Caco-2 (cell line): Measurements from ENCODE around the gene MGAT5B. TPM values are rescaled to one million over a fixed set of nuclear protein-coding genes. Genes with fewer than 3 reads are reported as not detected.

Experiments
- BruUV-seq: library from RNA; stranded (reverse); fragments of 400-500 nt; replicated peaks from 2 replicates; lab custom pipeline; 2021; lab: Mats Ljungman, UMichigan
- CTCF ChIA-PET: fragments of 300-600 bp; sonication (Branson Sonifier 250); formaldehyde crosslinking; loops from one replicate; lab custom pipeline; 2022; ENCODE audit warnings: antibody characterized with exemption; lab: Charles Lee
- POLR2A ChIA-PET: fragments of 300-600 bp; sonication (Branson Sonifier 250); formaldehyde crosslinking; loops from one replicate; lab custom pipeline; 2022; ENCODE audit warnings: antibody characterized with exemption; lab: Charles Lee
- DNase-seq, 2 experiments: peaks; one replicate each; pipeline versions ENCODE4 v3.0.0 to v3.0.0-alpha.2; 2020 to 2022
- H3K27me3 ChIP-seq: replicated peaks from 2 replicates; pipeline ENCODE4 v1.6.0; 2011; ENCODE audit warnings: low read length; ENCODE audit not compliant: control insufficient read depth, insufficient read depth
- H3K36me3 ChIP-seq: 2 replicates; pipeline ENCODE4 v1.5.1; 2011; ENCODE audit warnings: low read length; ENCODE audit not compliant: control insufficient read depth, insufficient read depth
- H3K4me1 ChIP-seq: fragments of 250-450 bp; sonication (Bioruptor Pico); 2 replicates; pipeline ENCODE4 v1.5.1; 2020; ENCODE audit warnings: mild to moderate bottlenecking
- H3K4me3 ChIP-seq: 2 replicates; pipeline ENCODE4 v1.5.1; 2011; ENCODE audit warnings: low read depth, mild to moderate bottlenecking, control low read depth, low read length
- H3K9me3 ChIP-seq: fragments of 250-450 bp; sonication (Bioruptor Pico); 2 replicates; pipeline ENCODE4 v1.5.1; 2020; ENCODE audit warnings: mild to moderate bottlenecking, moderate library complexity
- H3K27ac Mint-ChIP-seq: one replicate; pipeline ENCODE4 v1.8.0; 2022; ENCODE audit warnings: mixed read lengths; ENCODE audit not compliant: unreplicated experiment
- H3K27me3 Mint-ChIP-seq: one replicate; pipeline ENCODE4 v1.8.0; 2022; ENCODE audit warnings: mixed read lengths; ENCODE audit not compliant: insufficient read depth, unreplicated experiment
- H3K36me3 Mint-ChIP-seq: one replicate; pipeline ENCODE4 v1.8.0; 2022; ENCODE audit warnings: mild to moderate bottlenecking, mixed read lengths; ENCODE audit not compliant: insufficient read depth, unreplicated experiment
- H3K4me1 Mint-ChIP-seq: one replicate; pipeline ENCODE4 v1.8.0; 2022; ENCODE audit warnings: low read depth, mixed read lengths; ENCODE audit not compliant: unreplicated experiment
- H3K4me3 Mint-ChIP-seq: one replicate; pipeline ENCODE4 v1.8.0; 2022; ENCODE audit warnings: mild to moderate bottlenecking, moderate library complexity, mixed read lengths; ENCODE audit not compliant: unreplicated experiment
- H3K9me3 Mint-ChIP-seq: one replicate; pipeline ENCODE4 v1.8.0; 2022; ENCODE audit warnings: mixed read lengths; ENCODE audit not compliant: unreplicated experiment
- CTCF ChIP-seq, 2 experiments: fragments of 200-600 bp in 1 of 2; IDR thresholded peaks; 1 replicate in 1 of 2; 2 replicates in 1 of 2; pipeline versions ENCODE4 v1.5.1 to v1.8.0; 2011 to 2022; ENCODE audit warnings: antibody characterized with exemption in 1 of 2, control low read depth in 1 of 2, inconsistent platforms in 1 of 2, low read depth in 1 of 2, low read length in 1 of 2, mild to moderate bottlenecking in 1 of 2, moderate library complexity in 1 of 2; ENCODE audit not compliant: insufficient read depth in 1 of 2, severe bottlenecking in 1 of 2, unreplicated experiment in 1 of 2
- intact Hi-C: fragments of 100-400 bp; cut with micrococcal nuclease; formaldehyde crosslinking; loops from one replicate; pipeline ENCODE4 v1.10.0; 2022; ENCODE audit not compliant: unreplicated experiment
- total RNA-seq: library from RNA; stranded (reverse); gene quantifications from 2 replicates; pipeline ENCODE4 v1.2.3, GENCODE V29; 2022

MGAT5B gene
- total RNA-seq, 1 experiment from 2014 or later, result 9.1 TPM

GRCh38 chr17:76997981-76998531 lies 129.9 kb downstream of the MGAT5B start:
- Mint-ChIP-seq H3K4me1 (peaks cover 35% of the 10 kb centered on the region), H3K4me3 (no peak overlapping the region), H3K9me3 (no peaks in the 10 kb centered on the region), H3K36me3 (peaks cover 10% of the 10 kb centered on the region), H3K27ac (no peak overlapping the region), H3K27me3 (no peaks in the 10 kb centered on the region)
- Histone ChIP-seq H3K27me3 (no peaks in the 10 kb centered on the region), H3K9me3 (no peaks in the 10 kb centered on the region), H3K4me1 (peaks cover 31% of the 10 kb centered on the region), H3K36me3 (no peaks in the 10 kb centered on the region), H3K4me3 (no peak overlapping the region)
- ChIA-PET POLR2A (no interaction called here), CTCF (no interaction called here)
- TF ChIP-seq CTCF (IDR thresholded peaks at IDR 0.05; ENCODE audit: insufficient read depth in 1 of 2, low read depth in 1 of 2, low read length in 1 of 2, severe bottlenecking in 1 of 2, unreplicated experiment in 1 of 2), result no peak
- no TSS peak for BruUV-seq
- DNase-seq, result no peak
- intact Hi-C loops, result no loop called here

- H3K27me3 ChIP-seq, result no peaks in the 10 kb centered on the region
- H3K4me1 Mint-ChIP-seq, result peaks cover 36% of the 10 kb centered on the region
- H3K36me3 ChIP-seq, result no peaks in the 10 kb centered on the region
- ChIA-PET POLR2A (no interaction called here), CTCF (no interaction called here)
- H3K9me3 ChIP-seq, result no peaks in the 10 kb centered on the region
- TF ChIP-seq CTCF (IDR thresholded peaks at IDR 0.05; ENCODE audit: insufficient read depth in 1 of 2, low read depth in 1 of 2, low read length in 1 of 2, severe bottlenecking in 1 of 2, unreplicated experiment in 1 of 2), result no peak
- intact Hi-C loops, result no loop called here
- no TSS peak for BruUV-seq
- DNase-seq, result no peak
- no peak overlapping the region for H3K4me3 ChIP-seq
- no peaks in the 10 kb centered on the region for H3K27me3 Mint-ChIP-seq
- no peaks in the 10 kb centered on the region for H3K9me3 Mint-ChIP-seq
- H3K36me3 Mint-ChIP-seq, result peaks cover 10% of the 10 kb centered on the region
- no peak overlapping the region for H3K4me3 Mint-ChIP-seq
- H3K27ac Mint-ChIP-seq, result no peak overlapping the region
- peaks cover 35% of the 10 kb centered on the region for H3K4me1 ChIP-seq
These were observed 130.6 kb downstream of the MGAT5B start for GRCh38 chr17:76998839-76999238.

Other genes with a start within 250 kb of the MGAT5B start
- gene ST6GALNAC1, start 224.6 kb upstream of the MGAT5B start, total RNA-seq, result 1.6 and 1.7 TPM in 2 replicates
- gene MXRA7, start 157.4 kb upstream of the MGAT5B start, total RNA-seq, result 66.8 and 70.2 TPM in 2 replicates
- gene JMJD6, start 141.8 kb upstream of the MGAT5B start, total RNA-seq, result 37.4 and 48.2 TPM in 2 replicates
- gene METTL23, start 141.6 kb upstream of the MGAT5B start, total RNA-seq, result 37.7 and 38.8 TPM in 2 replicates
- gene SRSF2, start 131.1 kb upstream of the MGAT5B start, total RNA-seq, result 349 and 356 TPM in 2 replicates
- 40.4 and 47.5 TPM in 2 replicates for gene MFSD11, start 130.3 kb upstream of the MGAT5B start, total RNA-seq